Skeletal muscle tissue (tissue), 4 donors: ENCODE data around the gene CTNNA2. TPM values are rescaled to one million over a fixed set of nuclear protein-coding genes. Genes with fewer than 3 reads are reported as not detected.

Experiments
- H3K27ac ChIP-seq: one replicate; pipeline ENCODE4 v1.7.0; 2013; ENCODE audit warnings: mild to moderate bottlenecking, low read depth, low read length, inconsistent platforms
- H3K27me3 ChIP-seq, 3 donors: one replicate each; pipeline ENCODE4 v1.7.0; 2013; ENCODE audit warnings: low read length in 3 of 3; ENCODE audit not compliant: control insufficient read depth in 3 of 3, insufficient read depth in 3 of 3
- H3K36me3 ChIP-seq, 3 donors: one replicate each; pipeline ENCODE4 v1.7.0; 2013; ENCODE audit warnings: low read length in 3 of 3; ENCODE audit not compliant: control insufficient read depth in 3 of 3, insufficient read depth in 3 of 3
- H3K4me1 ChIP-seq, 3 donors: one replicate each; pipeline ENCODE4 v1.7.0; 2013; ENCODE audit warnings: low read length in 3 of 3, mild to moderate bottlenecking in 3 of 3; ENCODE audit not compliant: control insufficient read depth in 3 of 3, insufficient read depth in 3 of 3
- H3K4me3 ChIP-seq, 3 donors: one replicate each; pipeline ENCODE4 v1.7.0; 2013; ENCODE audit warnings: low read length in 3 of 3
- H3K9ac ChIP-seq, 3 donors: one replicate each; pipeline ENCODE4 v1.7.0; 2013; ENCODE audit warnings: low read length in 3 of 3, mild to moderate bottlenecking in 3 of 3, moderate library complexity in 2 of 3, low read depth in 1 of 3
- H3K9me3 ChIP-seq, 3 donors: one replicate each; pipeline ENCODE4 v1.7.0; 2013; ENCODE audit warnings: low read length in 3 of 3; ENCODE audit not compliant: control insufficient read depth in 3 of 3
- total RNA-seq: library from RNA; depleted of rRNA; stranded (reverse); fragments of >200 nt; gene quantifications from one replicate; pipeline ENCODE4 v1.2.3, GENCODE V29; 2014
- donor health status: Osteomylitis.

Gene CTNNA2
- total RNA-seq, 1 donor from 2014 or later = 1.0 TPM

DNA sequence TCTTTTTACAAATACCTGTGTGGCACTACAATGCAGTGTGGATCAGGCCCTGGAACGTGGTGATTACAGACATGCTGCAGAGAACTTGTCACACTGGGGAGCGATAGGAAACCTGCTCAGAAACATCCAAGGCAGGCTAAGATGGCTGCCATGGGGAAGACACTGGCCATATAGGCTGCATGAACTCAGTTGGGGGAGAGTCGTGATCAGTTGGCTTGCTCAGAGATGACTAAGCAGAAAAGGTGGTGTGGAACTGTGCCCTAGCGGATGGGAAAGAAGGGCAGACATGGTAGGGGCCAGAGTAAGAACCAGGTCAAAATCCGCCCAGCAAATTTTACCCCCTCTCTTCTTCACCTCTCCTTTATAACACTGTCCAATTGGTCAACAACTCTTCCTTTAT lies 483.9 kb downstream of the CTNNA2 start:
- H3K4me3 ChIP-seq = no peak overlapping the region
- no peaks in the 10 kb centered on the region for H3K36me3 ChIP-seq
- H3K27ac ChIP-seq = no peak overlapping the region
- H3K4me1 ChIP-seq = no peaks in the 10 kb centered on the region
- H3K9ac ChIP-seq = no peak overlapping the region
- H3K9me3 ChIP-seq = no peaks in the 10 kb centered on the region
- no peaks in the 10 kb centered on the region for H3K27me3 ChIP-seq

DNA sequence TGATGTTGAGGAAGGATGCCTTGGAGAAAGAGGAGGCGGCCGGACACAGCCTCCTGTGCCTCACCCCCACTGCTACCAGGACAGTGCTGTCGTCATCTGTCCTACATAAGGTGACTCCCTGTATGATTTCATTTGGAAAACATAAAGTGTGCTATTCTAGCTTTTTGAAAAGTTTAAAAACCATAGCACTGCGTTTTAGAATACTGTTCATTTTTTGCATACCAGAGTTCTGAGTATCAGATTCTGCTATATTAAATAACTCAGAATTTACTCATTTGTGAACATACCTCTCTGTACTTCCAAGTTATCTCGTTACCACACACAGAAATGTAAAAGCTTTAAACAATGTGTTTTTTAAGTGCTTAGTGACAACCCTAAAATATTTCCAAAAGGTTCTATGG lies 488.9 kb downstream of the CTNNA2 start:
- no peak overlapping the region for H3K9ac ChIP-seq
- H3K9me3 ChIP-seq = no peaks in the 10 kb centered on the region

DNA sequence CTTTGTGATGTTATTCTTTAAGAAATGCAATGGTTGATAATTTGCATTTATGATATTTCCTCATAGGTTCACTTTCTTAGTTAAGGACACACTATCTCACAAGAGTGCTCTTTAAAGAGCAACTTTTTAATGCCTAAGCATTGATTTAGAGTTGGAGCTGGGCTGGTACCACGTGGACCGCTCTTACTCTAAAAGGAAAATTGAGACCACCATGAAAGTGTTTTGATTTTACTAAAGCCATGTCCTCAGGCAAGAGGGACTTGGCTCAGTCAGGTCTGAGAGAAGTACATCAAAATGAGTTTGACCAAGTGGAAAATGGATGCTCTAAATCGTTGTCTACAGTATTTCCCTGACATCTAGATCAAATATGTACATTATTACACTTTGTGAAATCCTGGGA lies 489.3 kb downstream of the CTNNA2 start:
- no peaks in the 10 kb centered on the region for H3K36me3 ChIP-seq
- no peak overlapping the region for H3K9ac ChIP-seq
- H3K27me3 ChIP-seq = no peaks in the 10 kb centered on the region
- H3K4me3 ChIP-seq = no peak overlapping the region
- no peaks in the 10 kb centered on the region for H3K9me3 ChIP-seq
- no peak overlapping the region for H3K27ac ChIP-seq
- no peaks in the 10 kb centered on the region for H3K4me1 ChIP-seq

More for the DNA sequence above, 488.9 kb downstream of the CTNNA2 start:
- Histone ChIP-seq H3K27me3 (no peaks in the 10 kb centered on the region), H3K36me3 (no peaks in the 10 kb centered on the region), H3K4me3 (no peak overlapping the region), H3K4me1 (no peaks in the 10 kb centered on the region), H3K27ac (no peak overlapping the region)

DNA sequence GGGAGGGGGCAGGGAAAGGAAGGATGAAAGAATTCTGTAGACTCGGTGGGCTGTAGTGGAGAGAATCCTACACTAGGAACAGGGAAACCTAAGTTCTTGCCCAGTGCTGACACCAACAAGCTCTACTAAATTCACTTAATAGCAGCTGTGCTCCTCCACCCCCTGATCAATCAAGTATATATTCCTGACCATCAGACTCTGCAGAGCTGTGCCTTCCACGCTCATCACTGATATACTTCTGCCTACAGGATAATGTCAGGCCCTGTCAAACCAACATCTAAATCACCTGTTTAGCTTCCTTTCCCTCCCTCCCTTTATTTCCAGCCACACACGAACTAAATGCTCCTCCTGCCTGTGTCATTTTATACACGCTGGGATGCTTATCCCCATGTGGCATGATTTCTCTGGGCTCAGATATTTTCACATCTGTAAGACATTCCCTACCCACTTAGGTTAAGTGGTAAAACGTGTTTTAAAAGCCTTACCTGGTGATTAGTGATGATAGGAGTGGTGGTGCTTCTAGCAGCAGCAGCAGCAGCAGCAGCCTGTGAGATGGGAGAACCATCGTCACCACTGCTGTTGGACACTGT lies 489.8 kb downstream of the CTNNA2 start:
- H3K27me3 ChIP-seq = no peaks in the 10 kb centered on the region
- no peaks in the 10 kb centered on the region for H3K36me3 ChIP-seq
- no peak overlapping the region for H3K4me3 ChIP-seq
- H3K9ac ChIP-seq = no peak overlapping the region
- no peaks in the 10 kb centered on the region for H3K4me1 ChIP-seq
- H3K9me3 ChIP-seq = no peaks in the 10 kb centered on the region
- H3K27ac ChIP-seq = no peak overlapping the region

DNA sequence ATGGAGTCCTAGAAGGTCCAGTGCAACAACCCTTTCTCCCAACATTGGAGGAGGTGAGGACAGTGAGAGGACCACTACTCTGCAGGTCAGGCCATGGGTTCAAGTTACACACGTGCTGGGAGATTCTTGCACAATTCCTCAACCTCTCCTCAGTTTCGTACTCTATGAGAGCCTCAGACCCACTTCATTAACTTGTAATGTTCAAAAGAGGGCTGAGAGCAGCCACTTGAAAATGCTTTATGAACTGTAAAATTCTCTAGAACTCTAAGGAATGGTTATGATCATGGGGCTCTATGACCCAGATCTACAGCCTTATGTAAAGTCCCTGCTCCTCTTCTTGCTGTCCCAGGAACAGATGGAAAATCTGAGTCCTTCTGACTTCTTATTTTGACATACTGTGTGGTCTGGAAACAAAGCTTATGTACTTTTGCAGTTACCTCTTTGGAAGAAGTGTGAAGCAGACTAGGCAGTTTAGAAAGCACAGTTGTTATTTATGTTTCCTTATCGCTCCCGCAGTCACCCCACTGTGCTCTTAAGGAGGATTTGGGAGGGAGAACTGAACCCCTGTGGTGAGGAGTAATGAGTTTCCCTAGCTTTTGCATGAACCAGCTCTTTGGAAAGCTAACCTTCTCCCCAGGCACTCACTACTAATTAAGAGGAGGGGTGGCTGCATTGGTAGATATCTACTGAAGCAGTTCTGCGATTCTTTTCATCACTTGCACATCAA lies 495.1 kb downstream of the CTNNA2 start:
- Histone ChIP-seq H3K4me3 (no peak overlapping the region), H3K36me3 (no peaks in the 10 kb centered on the region), H3K4me1 (no peaks in the 10 kb centered on the region), H3K27ac (no peak overlapping the region), H3K9ac (no peak overlapping the region), H3K27me3 (no peaks in the 10 kb centered on the region), H3K9me3 (no peaks in the 10 kb centered on the region)

DNA sequence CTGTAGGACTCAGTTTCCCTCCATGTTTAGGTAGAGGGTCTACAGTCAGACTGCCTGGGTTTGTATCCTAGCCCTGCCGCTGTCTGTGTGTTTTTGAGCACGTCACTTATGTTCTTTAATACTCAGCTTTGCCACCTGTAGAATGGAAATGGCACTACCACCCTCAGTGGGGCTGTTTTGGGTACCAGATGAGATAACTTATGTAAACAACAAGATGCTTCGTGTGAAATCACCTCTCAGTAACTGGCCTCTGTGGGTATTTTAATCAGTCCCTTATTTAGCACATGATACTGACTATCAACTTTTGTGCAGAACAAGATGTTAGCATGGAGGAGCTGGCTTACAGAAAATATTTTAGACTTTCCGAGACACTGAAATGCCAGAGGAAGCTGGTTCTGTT lies 495.7 kb downstream of the CTNNA2 start:
- no peaks in the 10 kb centered on the region for H3K4me1 ChIP-seq
- no peak overlapping the region for H3K9ac ChIP-seq
- H3K4me3 ChIP-seq = no peak overlapping the region
- H3K9me3 ChIP-seq = no peaks in the 10 kb centered on the region
- H3K36me3 ChIP-seq = no peaks in the 10 kb centered on the region
- no peaks in the 10 kb centered on the region for H3K27me3 ChIP-seq
- no peak overlapping the region for H3K27ac ChIP-seq

DNA sequence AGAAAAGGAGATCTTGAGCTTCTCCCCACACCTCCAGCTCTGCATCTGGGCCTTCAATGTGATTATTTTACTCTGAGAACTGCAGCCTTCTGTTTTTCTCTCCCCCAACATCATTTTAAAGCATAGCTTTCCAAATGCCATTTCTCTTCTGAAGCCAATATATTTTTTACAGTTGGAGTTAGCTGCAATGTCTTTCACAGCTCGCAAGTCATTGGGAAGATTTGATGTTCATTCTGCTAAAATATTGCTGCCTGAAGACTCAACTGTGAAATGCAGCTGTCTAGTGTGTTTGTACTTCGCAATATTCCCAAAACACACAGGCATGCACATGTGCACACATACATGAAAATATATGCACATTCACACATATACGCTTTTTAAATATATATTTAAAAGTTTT lies 496.4 kb downstream of the CTNNA2 start:
- Histone ChIP-seq H3K4me3 (no peak overlapping the region), H3K9ac (no peak overlapping the region), H3K27me3 (no peaks in the 10 kb centered on the region), H3K27ac (no peak overlapping the region), H3K4me1 (no peaks in the 10 kb centered on the region), H3K9me3 (no peaks in the 10 kb centered on the region), H3K36me3 (no peaks in the 10 kb centered on the region)

DNA sequence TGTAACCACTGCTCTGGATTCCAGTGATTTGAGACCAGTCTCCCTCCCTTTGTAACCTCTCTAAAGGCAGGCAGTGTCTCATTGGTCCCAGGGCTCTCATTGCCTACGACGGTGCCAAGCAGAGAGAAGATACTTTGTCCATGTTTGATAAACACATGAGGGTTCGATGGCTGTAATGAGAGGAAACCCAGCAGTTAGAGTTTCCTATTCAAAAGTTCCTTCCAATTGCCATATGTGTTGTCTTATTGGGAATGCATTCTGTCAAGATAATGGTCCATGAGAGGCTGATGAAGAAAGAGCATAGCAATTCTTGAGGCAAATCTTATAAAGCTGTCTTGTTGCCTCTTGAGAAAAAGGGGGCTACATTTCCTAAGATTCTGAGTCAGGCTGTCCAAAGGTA lies 499.2 kb downstream of the CTNNA2 start:
- H3K27me3 ChIP-seq = no peaks in the 10 kb centered on the region
- H3K9me3 ChIP-seq = no peaks in the 10 kb centered on the region

DNA sequence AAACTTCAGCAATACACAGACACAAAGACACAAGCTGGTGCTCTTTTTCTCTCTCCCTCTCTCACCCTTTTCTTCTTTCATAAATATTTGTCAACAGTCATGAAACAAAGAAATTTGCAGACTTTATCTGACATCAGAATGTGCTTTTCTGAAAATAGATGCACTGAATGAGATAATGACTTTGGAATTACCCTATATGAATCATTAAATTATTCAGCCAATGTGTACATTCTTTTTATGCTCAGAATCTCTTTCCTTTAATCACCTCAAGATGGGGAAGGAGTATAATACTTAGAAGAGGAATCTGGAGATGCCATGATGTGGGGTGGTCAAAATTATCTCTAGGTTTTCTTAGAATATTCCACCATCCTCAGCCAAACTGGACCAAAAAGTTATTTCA lies 501.8 kb downstream of the CTNNA2 start:
- Histone ChIP-seq H3K27ac (no peak overlapping the region), H3K27me3 (no peaks in the 10 kb centered on the region), H3K9ac (no peak overlapping the region), H3K4me3 (no peak overlapping the region), H3K4me1 (no peaks in the 10 kb centered on the region), H3K9me3 (no peaks in the 10 kb centered on the region), H3K36me3 (no peaks in the 10 kb centered on the region)

More for the DNA sequence above, 499.2 kb downstream of the CTNNA2 start:
- no peaks in the 10 kb centered on the region for H3K4me1 ChIP-seq
- no peaks in the 10 kb centered on the region for H3K36me3 ChIP-seq
- H3K4me3 ChIP-seq = no peak overlapping the region
- no peak overlapping the region for H3K27ac ChIP-seq
- no peak overlapping the region for H3K9ac ChIP-seq

DNA sequence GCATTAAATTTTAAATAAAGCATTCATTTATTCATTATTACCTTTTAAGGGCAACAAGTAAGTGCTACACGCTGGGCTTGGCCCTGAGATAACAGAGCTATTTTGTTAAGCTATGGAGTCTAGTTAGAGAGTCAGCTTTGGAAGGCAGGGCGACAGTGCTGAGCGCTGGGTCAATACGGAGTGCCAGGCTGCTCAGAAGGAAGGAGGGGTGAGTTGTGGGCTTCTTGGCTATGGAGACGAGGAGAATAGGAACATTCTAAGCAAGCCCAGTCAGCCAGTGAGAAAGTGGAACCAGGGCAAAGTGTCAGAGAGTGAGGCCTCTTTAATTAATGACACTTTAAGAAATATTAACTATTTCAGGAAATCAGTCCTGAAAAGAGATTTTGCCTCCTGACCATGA lies 503.3 kb downstream of the CTNNA2 start:
- H3K36me3 ChIP-seq = no peaks in the 10 kb centered on the region
- H3K4me3 ChIP-seq = no peak overlapping the region
- no peak overlapping the region for H3K9ac ChIP-seq
- no peaks in the 10 kb centered on the region for H3K27me3 ChIP-seq
- no peaks in the 10 kb centered on the region for H3K4me1 ChIP-seq
- H3K9me3 ChIP-seq = no peaks in the 10 kb centered on the region
- H3K27ac ChIP-seq = no peak overlapping the region
